Tibial nerve (tissue), 4 donors: Measurements from ENCODE around the gene RUSF1. TPM values are rescaled to one million over a fixed set of nuclear protein-coding genes. Genes with fewer than 3 reads are reported as not detected.
"Not testable (repeated sequence)": the region's sequence is repeated elsewhere in the genome, so short reads cannot be mapped to it uniquely, and the experiment has no call there.

Source experiments
- DNase-seq, 2 donors: peaks; one replicate each; pipeline ENCODE4 v3.0.0-alpha.2; 2019; ENCODE audit warnings: low spot score in 2 of 2
- H3K27ac ChIP-seq, 4 donors: fragments of 200-600 bp; sonication (generic) in 3 of 4; one replicate each; pipeline ENCODE4 v1.5.1; 2017 to 2019; ENCODE audit warnings: mild to moderate bottlenecking in 1 of 4
- H3K27me3 ChIP-seq, 2 donors: fragments of 200-600 bp; sonication (generic) in 1 of 2; one replicate each; pipeline versions ENCODE4 v1.5.1 to v1.6.0; 2017 to 2019
- H3K36me3 ChIP-seq, 3 donors: fragments of 200-600 bp; sonication (generic); one replicate each; pipeline ENCODE4 v1.5.1; 2018 to 2019
- H3K4me1 ChIP-seq, 4 donors: fragments of 200-600 bp; sonication (generic) in 3 of 4; one replicate each; pipeline ENCODE4 v1.5.1; 2017 to 2019
- H3K4me3 ChIP-seq, 4 donors: fragments of 200-600 bp; sonication (generic) in 3 of 4; one replicate each; pipeline ENCODE4 v1.5.1; 2017 to 2019; ENCODE audit warnings: mild to moderate bottlenecking in 1 of 4, moderate library complexity in 1 of 4
- H3K9me3 ChIP-seq, 4 donors: fragments of 200-600 bp; sonication (generic) in 3 of 4; one replicate each; pipeline ENCODE4 v1.5.1; 2017 to 2019
- EP300 ChIP-seq, 2 donors: sonication (generic); formaldehyde crosslinking; IDR thresholded peaks; one replicate each; pipeline ENCODE4 v1.6.1; 2017; ENCODE audit warnings: antibody characterized with exemption in 2 of 2, mild to moderate bottlenecking in 1 of 2
- POLR2A ChIP-seq, 2 donors: fragments of 450-650 bp; IDR thresholded peaks; one replicate each; pipeline ENCODE4 v1.6.1; 2017; ENCODE audit warnings: antibody characterized with exemption in 2 of 2, mild to moderate bottlenecking in 2 of 2, moderate library complexity in 2 of 2
- WGBS, 2 donors: methylation state at CpG; one replicate each; pipeline ENCODE4 v1.1.5; 2018; 5-methylcytosine and 5-hydroxymethylcytosine counted together
- total RNA-seq, 4 donors: library from RNA; depleted of rRNA; stranded (reverse); fragments of >200 nt; gene quantifications; one replicate each; pipeline ENCODE4 v1.1.0, GENCODE V29; 2016
- TF ChIP-seq, protein P1 (sequence below), 5 experiments: fragments of 200-600 bp in 3 of 5; fragments of 450-650 bp in 2 of 5; sonication (generic) in 3 of 5; IDR thresholded peaks; one replicate each; pipeline ENCODE4 v1.5.1; 2016 to 2019; ENCODE audit warnings: antibody characterized with exemption in 5 of 5, mild to moderate bottlenecking in 3 of 5, moderate library complexity in 2 of 5

Gene RUSF1
- total RNA-seq, 4 donors from 2014 or later = 71.7 to 118 (median 93.5) TPM

DNA sequence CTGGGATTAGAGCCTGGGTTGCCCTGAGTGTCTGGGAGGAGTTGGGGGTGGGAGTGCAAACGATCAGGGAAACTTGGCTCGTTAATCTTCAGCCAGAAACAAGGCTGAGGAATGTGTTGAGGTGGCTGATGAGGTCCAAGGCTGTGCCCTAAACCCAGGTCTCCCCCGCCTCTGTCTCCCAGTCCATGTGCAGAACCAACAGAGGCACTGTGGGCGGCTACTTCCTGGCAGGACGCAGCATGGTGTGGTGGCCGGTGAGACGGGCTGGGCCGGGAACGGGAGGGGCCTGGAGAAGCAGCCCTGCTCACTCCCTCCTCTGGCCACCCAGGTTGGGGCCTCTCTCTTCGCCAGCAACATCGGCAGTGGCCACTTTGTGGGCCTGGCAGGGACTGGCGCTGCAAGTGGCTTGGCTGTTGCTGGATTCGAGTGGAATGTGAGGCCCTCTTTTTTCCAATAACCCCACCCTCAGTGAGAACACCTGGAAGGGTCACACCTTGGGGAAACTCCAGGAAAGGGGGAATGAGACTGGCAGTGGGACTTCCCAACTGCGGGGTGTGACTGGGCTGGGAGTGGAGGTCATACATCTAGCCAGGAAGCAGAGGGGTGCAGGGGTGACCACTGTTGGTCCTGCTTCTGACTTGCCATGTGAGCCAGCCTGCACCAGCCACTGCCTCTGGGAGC lies 23.6 kb downstream of the RUSF1 start:
- TF ChIP-seq EP300 (IDR thresholded peaks at IDR 0.05) (no peak), POLR2A (IDR thresholded peaks at IDR 0.05) (no peak)
- TF ChIP-seq, protein P1, sequence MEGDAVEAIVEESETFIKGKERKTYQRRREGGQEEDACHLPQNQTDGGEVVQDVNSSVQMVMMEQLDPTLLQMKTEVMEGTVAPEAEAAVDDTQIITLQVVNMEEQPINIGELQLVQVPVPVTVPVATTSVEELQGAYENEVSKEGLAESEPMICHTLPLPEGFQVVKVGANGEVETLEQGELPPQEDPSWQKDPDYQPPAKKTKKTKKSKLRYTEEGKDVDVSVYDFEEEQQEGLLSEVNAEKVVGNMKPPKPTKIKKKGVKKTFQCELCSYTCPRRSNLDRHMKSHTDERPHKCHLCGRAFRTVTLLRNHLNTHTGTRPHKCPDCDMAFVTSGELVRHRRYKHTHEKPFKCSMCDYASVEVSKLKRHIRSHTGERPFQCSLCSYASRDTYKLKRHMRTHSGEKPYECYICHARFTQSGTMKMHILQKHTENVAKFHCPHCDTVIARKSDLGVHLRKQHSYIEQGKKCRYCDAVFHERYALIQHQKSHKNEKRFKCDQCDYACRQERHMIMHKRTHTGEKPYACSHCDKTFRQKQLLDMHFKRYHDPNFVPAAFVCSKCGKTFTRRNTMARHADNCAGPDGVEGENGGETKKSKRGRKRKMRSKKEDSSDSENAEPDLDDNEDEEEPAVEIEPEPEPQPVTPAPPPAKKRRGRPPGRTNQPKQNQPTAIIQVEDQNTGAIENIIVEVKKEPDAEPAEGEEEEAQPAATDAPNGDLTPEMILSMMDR (IDR thresholded peaks at IDR 0.05) = no peak
- Histone ChIP-seq H3K36me3 (peaks cover 0 to under 1% (median 0%) of the 10 kb centered on the region in 3 donors), H3K4me1 (peaks cover 0 to 36% (median 16%) of the 10 kb centered on the region in 4 donors), H3K9me3 (no peaks in the 10 kb centered on the region), H3K27ac (no peak overlapping the region), H3K27me3 (no peaks in the 10 kb centered on the region), H3K4me3 (no peak overlapping the region)
- 39 to 41% methylated on average over 11 to 14 of the region's 14 CpGs for whole genome bisulfite sequencing, 2 donors
- DNase-seq = no peak

DNA sequence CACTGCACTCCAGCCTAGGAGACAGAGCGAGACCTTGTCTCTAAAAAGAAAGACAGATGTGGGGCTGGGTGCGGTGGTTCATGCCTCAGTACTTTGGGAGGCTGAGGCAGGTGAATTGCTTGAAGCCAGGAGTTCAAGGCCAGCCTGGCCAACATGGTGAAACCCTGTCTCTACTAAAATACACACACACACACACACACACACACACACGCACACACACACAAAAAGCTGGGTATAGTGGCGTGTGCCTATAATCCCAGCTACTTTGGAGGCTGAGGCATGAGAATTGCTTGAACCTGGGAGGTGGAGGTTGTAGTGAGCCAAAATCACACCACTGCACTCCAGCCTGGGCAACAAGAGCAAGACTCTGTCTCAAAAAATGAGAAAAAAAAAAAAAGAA lies 24.1 kb downstream of the RUSF1 start:
- peaks cover 0 to 36% (median 16%) of the 10 kb centered on the region in 4 donors for H3K4me1 ChIP-seq
- not testable (repeated sequence) for H3K4me3 ChIP-seq, H3K27me3 ChIP-seq, H3K9me3 ChIP-seq, H3K27ac ChIP-seq, DNase-seq, H3K36me3 ChIP-seq
- 93 to 95% methylated on average over 4 of the region's 4 CpGs for WGBS, 2 donors

DNA sequence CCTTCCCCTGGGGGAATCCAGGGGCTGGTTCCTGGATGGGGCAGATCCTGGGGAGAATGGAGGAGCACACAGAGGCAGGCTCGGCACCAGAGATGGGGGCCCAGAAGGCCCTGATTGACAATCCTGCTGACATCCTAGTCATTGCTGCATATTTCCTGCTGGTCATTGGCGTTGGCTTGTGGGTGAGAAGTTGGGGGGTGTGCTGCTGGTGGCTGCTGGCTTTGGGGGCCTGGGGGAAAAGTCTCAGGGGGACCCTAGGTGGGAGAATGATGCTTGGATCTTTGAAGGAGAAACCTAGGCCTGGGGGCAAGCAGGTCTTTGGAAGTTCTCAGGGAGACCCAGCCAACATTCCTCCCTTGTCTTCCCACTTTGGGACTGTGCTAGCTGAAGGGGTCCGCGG lies 25.1 kb downstream of the RUSF1 start, which contains the start of gene SLC5A2:
Gene SLC5A2 (plus strand): TSS at position 43 of the 400 bp plus-strand sequence. CDS start 14 bp downstream, at position 57.
- peaks cover 0 to 14% (median 0%) of the 10 kb centered on the region in 3 donors for H3K36me3 ChIP-seq
- no peaks in the 10 kb centered on the region for H3K9me3 ChIP-seq
- WGBS, 2 donors = 80 to 96% methylated on average over 4 of the region's 4 CpGs
- H3K27me3 ChIP-seq = no peaks in the 10 kb centered on the region
- H3K27ac ChIP-seq = no peak within 1 kb of the TSS
- no peak within 1 kb of the TSS for H3K4me3 ChIP-seq
- H3K4me1 ChIP-seq = peaks cover 0 to 26% (median 12%) of the 10 kb centered on the region in 4 donors
- no peak for DNase-seq
- TF ChIP-seq POLR2A (IDR thresholded peaks at IDR 0.05) = no peak
- TF ChIP-seq EP300 (IDR thresholded peaks at IDR 0.05) = no peak
- TF ChIP-seq, protein P1 (IDR thresholded peaks at IDR 0.05) = no peak

DNA sequence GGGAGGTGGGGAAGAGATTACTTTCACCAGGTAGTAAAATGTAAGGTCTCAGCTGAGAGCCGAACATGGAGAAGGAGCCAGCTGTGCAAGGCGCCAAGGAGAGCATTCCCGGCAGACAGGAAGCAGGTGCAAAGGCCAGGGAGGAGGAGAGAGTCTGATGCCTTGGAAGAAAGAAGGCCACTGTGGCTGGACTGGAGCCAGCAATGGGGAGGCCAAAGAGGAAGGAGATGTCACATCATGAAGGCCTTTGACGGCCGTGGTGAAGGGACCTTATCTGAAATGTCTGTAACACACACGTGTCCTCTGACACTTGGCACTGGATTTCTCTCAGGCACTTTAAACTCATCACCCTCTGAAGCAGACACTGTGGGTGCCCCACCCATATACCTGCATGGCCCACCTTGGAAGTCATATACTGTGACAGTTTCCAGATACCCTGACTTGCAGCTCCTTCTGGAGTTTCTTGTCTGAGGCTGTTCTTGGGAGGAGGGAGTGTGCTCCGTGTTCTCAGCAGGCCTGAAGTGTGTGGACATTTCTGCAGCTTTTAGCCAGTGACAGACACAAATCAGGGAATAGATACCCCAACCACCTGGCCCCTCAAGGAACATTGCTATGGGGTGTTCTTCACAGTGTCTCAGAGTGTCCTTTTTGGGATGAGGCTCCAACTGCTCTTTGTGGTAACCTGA lies 27.2 kb downstream of the RUSF1 start:
- 36% methylated on average over 7 of the region's 7 CpGs for WGBS, 2 donors
- TF ChIP-seq, protein P1 (IDR thresholded peaks at IDR 0.05) = no peak
- TF ChIP-seq POLR2A (IDR thresholded peaks at IDR 0.05) (no peak), EP300 (IDR thresholded peaks at IDR 0.05) (no peak)
- Histone ChIP-seq H3K27ac (no peak overlapping the region), H3K9me3 (no peaks in the 10 kb centered on the region), H3K27me3 (no peaks in the 10 kb centered on the region), H3K36me3 (peaks cover 0 to 35% (median 0%) of the 10 kb centered on the region in 3 donors), H3K4me3 (no peak overlapping the region), H3K4me1 (peaks cover 0 to 26% (median 0%) of the 10 kb centered on the region in 4 donors)
- DNase-seq = no peak

DNA sequence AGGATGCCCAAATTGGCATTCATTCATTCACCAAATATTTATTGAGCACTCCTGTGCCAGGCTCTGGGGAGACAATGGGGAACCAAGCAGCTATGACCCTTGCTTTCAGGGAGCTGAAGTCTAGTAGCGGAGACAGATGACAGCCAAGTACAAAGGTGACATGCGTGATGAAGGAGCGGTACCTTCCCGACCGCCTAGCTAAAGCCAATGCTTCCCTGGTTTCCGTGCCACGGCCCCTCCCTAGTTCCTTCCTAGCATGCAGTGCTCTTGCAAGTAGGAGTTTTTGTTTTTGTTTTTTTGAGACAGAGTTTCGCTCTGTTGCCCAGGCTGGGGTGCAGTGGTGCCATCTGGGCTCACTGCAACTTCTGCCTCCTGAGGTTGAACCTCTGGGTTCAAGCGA lies 28.4 kb downstream of the RUSF1 start:
- Histone ChIP-seq H3K27ac (no peak overlapping the region), H3K9me3 (no peaks in the 10 kb centered on the region), H3K4me1 (peaks cover 0 to 30% (median 0%) of the 10 kb centered on the region in 4 donors)

More for the DNA sequence above, 28.4 kb downstream of the RUSF1 start:
- peaks cover 0 to 47% (median 4%) of the 10 kb centered on the region in 3 donors for H3K36me3 ChIP-seq
- 83 to 84% methylated on average over 9 of the region's 9 CpGs for WGBS, 2 donors
- no peaks in the 10 kb centered on the region for H3K27me3 ChIP-seq
- TF ChIP-seq POLR2A (IDR thresholded peaks at IDR 0.05) (no peak), EP300 (IDR thresholded peaks at IDR 0.05) (no peak)
- TF ChIP-seq, protein P1 (IDR thresholded peaks at IDR 0.05) = no peak
- DNase-seq = no peak
- no peak overlapping the region for H3K4me3 ChIP-seq
